Adrenal gland (tissue), 5 donors: ENCODE data around the gene PEX14.

Experiments
- CTCF ChIP-seq, 6 experiments: fragments of 450-650 bp in 4 of 6; fragments of 200-600 bp in 2 of 6; sonication (generic) in 1 of 6; IDR thresholded peaks; 1 replicate in 5 of 6; 2 replicates in 1 of 6; pipeline versions ENCODE4 v1.5.1 to v1.8.0; 2016 to 2021; ENCODE audit warnings: antibody characterized with exemption in 6 of 6, mild to moderate bottlenecking in 2 of 6, moderate library complexity in 1 of 6
- POLR2A ChIP-seq, 2 donors: fragments of 450-650 bp; IDR thresholded peaks; one replicate each; pipeline ENCODE4 v1.6.1; 2017; ENCODE audit warnings: antibody characterized with exemption in 2 of 2, mild to moderate bottlenecking in 2 of 2, moderate library complexity in 1 of 2
- donor health status: DM: no; HTN: no; CAD: no.

GRCh38 chr1:10541286-10541685, 66.5 kb downstream of the PEX14 start:
- no peak for TF ChIP-seq CTCF (IDR thresholded peaks at IDR 0.05)
- TF ChIP-seq POLR2A (IDR thresholded peaks at IDR 0.05) = no peak
